ENCODE results near the gene DEGS2.
A peak's percentile ranks its signal among the peaks of the same experiment; 100 is the strongest.
"Not testable (repeated sequence)": the region's sequence is repeated elsewhere in the genome, so short reads cannot be mapped to it uniquely, and the experiment has no call there.

Gene DEGS2

DNA sequence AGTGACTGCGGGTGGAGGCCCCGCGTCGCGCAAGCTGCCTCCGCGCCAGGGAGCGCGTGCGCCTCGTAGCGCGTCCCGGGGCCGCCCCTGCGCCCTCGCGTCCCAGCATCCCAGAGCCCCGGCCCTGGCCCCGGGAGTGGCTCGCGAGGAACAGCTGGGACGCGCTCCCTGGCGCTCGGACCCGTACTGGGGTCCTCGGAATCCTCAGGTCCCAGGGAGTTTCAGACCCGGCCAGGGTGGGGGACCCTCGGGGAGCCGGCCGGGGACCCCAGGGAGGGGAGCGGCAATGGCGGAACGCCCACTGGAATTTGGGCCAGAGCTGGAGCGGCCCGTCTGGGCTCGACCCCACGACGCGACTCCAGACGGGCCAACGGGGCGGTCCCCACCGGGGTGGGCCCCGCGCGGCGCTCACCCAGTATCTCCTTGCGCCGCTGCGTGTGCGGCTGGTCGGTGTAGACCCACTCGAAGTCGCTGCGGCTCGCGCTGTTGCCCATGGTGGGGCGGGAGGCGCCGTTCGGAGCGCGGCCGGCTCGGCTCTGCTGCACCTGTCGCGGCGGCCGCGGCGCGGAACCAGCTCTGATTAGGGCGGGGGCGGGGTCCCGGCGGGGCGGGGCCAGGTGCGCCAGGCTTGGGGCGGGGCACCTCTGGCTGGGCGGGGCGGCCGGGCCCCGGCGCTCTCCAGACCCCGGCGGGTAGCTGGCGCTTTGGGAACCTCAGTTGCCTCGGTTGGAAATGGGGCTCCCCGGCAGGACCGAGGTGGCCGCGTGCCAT is at the start of gene DEGS2:
Gene DEGS2 (minus strand): TSS at position 552 of the 771 bp plus-strand sequence. CDS start 58 bp downstream, at position 494.
- Histone ChIP-seq H3K36me3 (ENCODE audit: insufficient read depth, insufficient read length, low read length) (no peaks in the 10 kb centered on the region), H3K4me3 (ENCODE audit: insufficient read length, low read depth) (peak within 1 kb of the TSS; percentile 28), H3K9me3 (ENCODE audit: insufficient read depth, low read length) (peaks cover 7% of the 10 kb centered on the region; the same call in 1 of the 2 replicates), H3K4me1 (ENCODE audit: insufficient read depth, insufficient read length) (peaks cover 7% of the 10 kb centered on the region), H3K27me3 (ENCODE audit: insufficient read depth, insufficient read length) (peaks cover 54% of the 10 kb centered on the region), H3K9ac (ENCODE audit: insufficient read length, low read depth) (no peak within 1 kb of the TSS)
- DNase-seq (ENCODE audit: low read depth, low spot score): no peak
- TF ChIP-seq ZNF274 (IDR thresholded peaks at IDR 0.05; ENCODE audit: low read depth, low read length) (no peak), SUZ12 (IDR thresholded peaks at IDR 0.05; ENCODE audit: extremely low read depth, insufficient read depth, insufficient read length) (peak; percentile 65), YY1 (IDR thresholded peaks at IDR 0.05; ENCODE audit: insufficient read depth, insufficient read length) (no peak)

DNA sequence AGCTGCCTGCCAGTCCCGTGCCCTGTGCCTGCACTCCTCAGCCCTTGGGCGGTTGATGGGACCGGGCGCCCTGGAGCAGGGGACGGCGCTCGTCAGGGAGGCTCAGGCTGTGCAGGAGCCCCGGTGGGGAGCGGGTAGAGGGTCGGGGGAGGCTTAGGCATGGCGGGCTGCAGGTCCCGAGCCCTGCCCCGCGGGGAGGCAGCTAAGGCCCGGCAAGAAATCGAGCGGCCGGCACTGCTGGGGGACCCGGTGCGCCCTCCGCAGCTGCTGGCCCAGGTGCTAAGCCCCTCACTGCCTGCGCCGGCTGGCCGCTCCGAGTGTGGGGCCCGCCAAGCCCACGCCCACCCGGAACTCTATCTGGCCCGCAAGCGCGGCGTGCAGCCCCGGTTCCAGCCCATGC is 48.7 kb upstream of the DEGS2 start:
- H3K4me3 ChIP-seq (ENCODE audit: insufficient read length, low read depth); H3K27me3 ChIP-seq (ENCODE audit: insufficient read depth, insufficient read length); H3K9ac ChIP-seq (ENCODE audit: insufficient read length, low read depth); DNase-seq (ENCODE audit: low read depth, low spot score); H3K4me1 ChIP-seq (ENCODE audit: insufficient read depth, insufficient read length); H3K9me3 ChIP-seq (ENCODE audit: insufficient read depth, low read length); H3K36me3 ChIP-seq (ENCODE audit: insufficient read depth, insufficient read length, low read length): not testable (repeated sequence)

DNA sequence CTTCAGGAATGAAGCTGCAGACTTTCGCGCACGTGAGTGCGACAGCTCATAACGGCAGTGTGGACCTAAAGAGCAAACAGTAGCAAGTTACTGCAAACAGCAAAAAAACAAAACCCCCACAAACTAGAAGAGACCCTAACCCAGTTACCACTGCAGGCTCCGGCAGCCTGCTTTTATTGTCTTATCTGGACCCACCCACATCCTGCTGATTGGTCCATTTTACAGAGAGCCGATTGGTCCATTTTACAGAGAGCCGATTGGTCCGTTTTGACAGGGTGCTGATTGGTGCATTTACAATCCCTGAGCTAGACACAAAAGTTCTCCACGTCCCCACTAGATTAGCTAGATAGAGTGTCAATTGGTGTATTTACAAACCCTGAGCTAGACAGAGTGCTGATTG is 48.1 kb upstream of the DEGS2 start:
- H3K4me1 ChIP-seq (ENCODE audit: insufficient read depth, insufficient read length); DNase-seq (ENCODE audit: low read depth, low spot score); H3K27me3 ChIP-seq (ENCODE audit: insufficient read depth, insufficient read length); H3K9me3 ChIP-seq (ENCODE audit: insufficient read depth, low read length); H3K4me3 ChIP-seq (ENCODE audit: insufficient read length, low read depth); H3K9ac ChIP-seq (ENCODE audit: insufficient read length, low read depth); H3K36me3 ChIP-seq (ENCODE audit: insufficient read depth, insufficient read length, low read length): not testable (repeated sequence)

DNA sequence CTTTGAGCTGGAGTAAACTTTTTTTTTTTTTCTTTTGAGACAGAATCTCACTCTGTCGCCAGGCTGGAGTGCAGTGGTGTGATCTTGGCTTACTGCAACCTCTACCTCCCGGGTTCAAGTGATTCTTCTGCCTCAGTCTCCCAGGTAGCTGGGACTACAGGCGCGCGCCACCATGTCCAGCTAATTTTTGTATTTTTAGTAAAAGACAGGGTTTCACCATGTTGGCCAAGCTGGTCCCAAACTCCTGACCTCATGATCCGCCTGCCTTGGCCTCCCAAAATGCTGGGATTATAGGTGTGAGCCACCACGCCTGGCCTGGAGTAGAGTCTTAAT is 45.4 kb upstream of the DEGS2 start:
- not testable (repeated sequence) for DNase-seq (ENCODE audit: low read depth, low spot score); H3K36me3 ChIP-seq (ENCODE audit: insufficient read depth, insufficient read length, low read length); H3K4me1 ChIP-seq (ENCODE audit: insufficient read depth, insufficient read length); H3K9me3 ChIP-seq (ENCODE audit: insufficient read depth, low read length); H3K9ac ChIP-seq (ENCODE audit: insufficient read length, low read depth); H3K4me3 ChIP-seq (ENCODE audit: insufficient read length, low read depth); H3K27me3 ChIP-seq (ENCODE audit: insufficient read depth, insufficient read length)

DNA sequence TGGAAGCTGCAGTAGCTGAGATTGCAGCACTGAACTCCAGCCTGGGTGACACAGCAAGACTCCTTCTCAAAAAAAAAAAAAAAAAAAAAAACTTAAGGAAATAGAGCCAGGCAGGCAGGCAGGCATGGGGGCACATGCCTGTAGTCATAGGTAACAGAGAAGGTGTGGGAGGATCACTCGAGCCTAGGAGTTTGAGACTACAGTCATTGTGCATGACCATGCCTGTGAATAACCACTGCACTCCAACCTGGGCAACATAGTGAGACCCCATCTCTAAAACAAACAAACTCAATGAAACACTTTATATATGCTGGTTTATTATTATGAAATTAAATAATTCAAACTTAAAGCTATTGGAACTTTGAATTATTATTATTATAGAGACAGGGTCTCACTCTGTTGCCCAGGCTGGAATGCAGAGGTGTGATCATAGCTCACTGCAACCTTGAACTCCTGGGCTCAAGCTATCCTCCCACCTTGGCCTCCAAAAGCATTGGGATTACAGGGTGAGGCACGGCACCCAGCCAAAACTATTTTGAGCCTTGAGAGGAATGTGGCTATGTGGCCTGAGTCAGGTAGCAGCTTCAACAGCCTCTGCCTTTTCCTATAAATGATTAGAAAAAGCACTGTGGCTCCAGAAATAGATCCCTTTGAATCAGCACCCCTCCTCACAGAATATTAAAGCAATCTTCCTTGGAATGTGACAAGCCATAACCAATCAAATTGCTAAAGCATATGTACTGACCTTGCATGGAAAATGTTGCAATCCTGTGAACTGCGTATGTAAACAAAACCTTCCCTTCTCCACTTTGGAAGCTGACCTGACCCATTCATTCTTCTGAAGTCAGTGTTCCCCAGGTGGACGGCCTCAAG is 44.8 kb upstream of the DEGS2 start:
- no peak overlapping the region for H3K9ac ChIP-seq (ENCODE audit: insufficient read length, low read depth)
- no peak for DNase-seq (ENCODE audit: low read depth, low spot score)
- H3K27me3 ChIP-seq (ENCODE audit: insufficient read depth, insufficient read length): no peaks in the 10 kb centered on the region
- no peak for TF ChIP-seq SUZ12 (IDR thresholded peaks at IDR 0.05; ENCODE audit: extremely low read depth, insufficient read depth, insufficient read length)
- TF ChIP-seq YY1 (IDR thresholded peaks at IDR 0.05; ENCODE audit: insufficient read depth, insufficient read length): no peak
- TF ChIP-seq ZNF274 (IDR thresholded peaks at IDR 0.05; ENCODE audit: low read depth, low read length): no peak
- no peak overlapping the region for H3K4me3 ChIP-seq (ENCODE audit: insufficient read length, low read depth)
- no peaks in the 10 kb centered on the region for H3K36me3 ChIP-seq (ENCODE audit: insufficient read depth, insufficient read length, low read length)
- H3K9me3 ChIP-seq (ENCODE audit: insufficient read depth, low read length): no peaks in the 10 kb centered on the region; the same call in 1 of the 2 replicates
- H3K4me1 ChIP-seq (ENCODE audit: insufficient read depth, insufficient read length): peaks cover 5% of the 10 kb centered on the region

DNA sequence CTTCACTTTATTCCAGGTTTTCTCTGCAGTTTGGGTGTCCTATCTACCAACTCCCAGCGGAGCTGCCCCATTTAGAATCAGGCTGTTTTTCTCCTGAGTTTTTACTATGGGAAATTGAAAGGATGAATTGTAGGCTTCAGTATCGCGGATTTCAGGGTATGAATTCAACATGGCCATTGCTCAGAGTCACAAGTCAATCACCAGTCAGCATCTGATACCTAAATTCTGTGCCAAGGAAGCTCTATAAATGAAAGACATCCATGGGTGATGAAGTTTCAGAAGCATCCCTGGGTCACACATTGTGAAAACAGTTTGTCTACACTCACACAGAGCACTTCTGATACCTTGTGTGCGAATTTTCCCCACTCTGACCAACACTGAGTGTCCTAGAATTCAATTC is 43.7 kb upstream of the DEGS2 start:
- H3K4me3 ChIP-seq (ENCODE audit: insufficient read length, low read depth): no peak overlapping the region
- no peaks in the 10 kb centered on the region for H3K27me3 ChIP-seq (ENCODE audit: insufficient read depth, insufficient read length)
- H3K9me3 ChIP-seq (ENCODE audit: insufficient read depth, low read length): no peaks in the 10 kb centered on the region; the same call in 1 of the 2 replicates
- TF ChIP-seq YY1 (IDR thresholded peaks at IDR 0.05; ENCODE audit: insufficient read depth, insufficient read length) (no peak), ZNF274 (IDR thresholded peaks at IDR 0.05; ENCODE audit: low read depth, low read length) (no peak), SUZ12 (IDR thresholded peaks at IDR 0.05; ENCODE audit: extremely low read depth, insufficient read depth, insufficient read length) (no peak)
- no peak for DNase-seq (ENCODE audit: low read depth, low spot score)
- H3K4me1 ChIP-seq (ENCODE audit: insufficient read depth, insufficient read length): peaks cover 5% of the 10 kb centered on the region
- no peaks in the 10 kb centered on the region for H3K36me3 ChIP-seq (ENCODE audit: insufficient read depth, insufficient read length, low read length)
- no peak overlapping the region for H3K9ac ChIP-seq (ENCODE audit: insufficient read length, low read depth)

DNA sequence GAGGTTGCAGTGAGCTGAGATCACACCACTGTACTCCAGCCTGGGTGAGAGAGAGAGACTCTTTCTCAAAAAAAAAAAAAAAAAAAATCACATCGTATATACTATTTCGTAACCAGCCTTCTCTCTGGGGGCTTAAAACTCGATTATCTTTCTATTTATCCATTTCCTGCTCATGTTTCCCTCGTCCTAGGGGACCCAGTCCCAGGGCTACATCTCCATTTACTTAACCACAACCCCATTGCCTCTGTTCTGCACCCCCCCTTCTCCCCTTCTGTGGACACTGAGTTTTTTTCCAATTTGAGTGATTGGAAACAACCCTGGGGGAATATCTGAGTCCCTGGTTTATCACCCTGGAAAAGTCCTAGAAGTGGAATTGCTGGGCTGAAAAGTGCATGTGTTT is 43.3 kb upstream of the DEGS2 start:
- Histone ChIP-seq H3K9ac (ENCODE audit: insufficient read length, low read depth) (no peak overlapping the region), H3K36me3 (ENCODE audit: insufficient read depth, insufficient read length, low read length) (no peaks in the 10 kb centered on the region), H3K4me1 (ENCODE audit: insufficient read depth, insufficient read length) (peaks cover 5% of the 10 kb centered on the region), H3K27me3 (ENCODE audit: insufficient read depth, insufficient read length) (no peaks in the 10 kb centered on the region), H3K4me3 (ENCODE audit: insufficient read length, low read depth) (no peak overlapping the region), H3K9me3 (ENCODE audit: insufficient read depth, low read length) (no peaks in the 10 kb centered on the region)
- no peak for DNase-seq (ENCODE audit: low read depth, low spot score)
- TF ChIP-seq YY1 (IDR thresholded peaks at IDR 0.05; ENCODE audit: insufficient read depth, insufficient read length): no peak
- no peak for TF ChIP-seq ZNF274 (IDR thresholded peaks at IDR 0.05; ENCODE audit: low read depth, low read length)
- no peak for TF ChIP-seq SUZ12 (IDR thresholded peaks at IDR 0.05; ENCODE audit: extremely low read depth, insufficient read depth, insufficient read length)
